CD14-positive monocyte (primary cell): ENCODE data around the gene CHRM4. TPM values are rescaled to one million over a fixed set of nuclear protein-coding genes. Genes with fewer than 3 reads are reported as not detected.

Experiments used
- DNase-seq, 3 donors: peaks; one replicate each; pipeline ENCODE4 v3.0.0-alpha.2; 2011 to 2022
- H2AFZ ChIP-seq: 2 replicates; pipeline ENCODE4 v1.6.0; 2012; ENCODE audit warnings: mild to moderate bottlenecking, low read depth, low read length, inconsistent platforms; ENCODE audit not compliant: insufficient read depth, poor library complexity, severe bottlenecking
- H3K27ac ChIP-seq, 2 donors: 1 replicate in 1 of 2; 2 replicates in 1 of 2; pipeline ENCODE4 v1.5.1; 2012 to 2013; ENCODE audit warnings: low read length in 2 of 2, control low read depth in 1 of 2, inconsistent platforms in 1 of 2, low read depth in 1 of 2, mild to moderate bottlenecking in 1 of 2
- H3K27me3 ChIP-seq, 2 donors: one replicate each; pipeline versions ENCODE4 v1.6.0 to v1.6.1; 2011 to 2013; ENCODE audit warnings: low read length in 2 of 2; ENCODE audit not compliant: control insufficient read depth in 2 of 2, insufficient read depth in 2 of 2
- H3K36me3 ChIP-seq, 2 donors: replicated peaks in 1 of 2; 1 replicate in 1 of 2; 2 replicates in 1 of 2; pipeline versions ENCODE4 v1.5.1 to v1.6.1; 2012 to 2013; ENCODE audit warnings: low read length in 2 of 2, control low read depth in 1 of 2, inconsistent platforms in 1 of 2, mild to moderate bottlenecking in 1 of 2; ENCODE audit not compliant: insufficient read depth in 2 of 2, control insufficient read depth in 1 of 2
- H3K4me1 ChIP-seq, 2 donors: 1 replicate in 1 of 2; 2 replicates in 1 of 2; pipeline versions ENCODE4 v1.5.1 to v1.6.1; 2012 to 2013; ENCODE audit warnings: low read length in 2 of 2, control low read depth in 1 of 2, inconsistent platforms in 1 of 2, mild to moderate bottlenecking in 1 of 2, moderate library complexity in 1 of 2; ENCODE audit not compliant: insufficient read depth in 2 of 2, control insufficient read depth in 1 of 2
- H3K4me2 ChIP-seq: replicated peaks from 2 replicates; pipeline ENCODE3; 2012; ENCODE audit warnings: low read length, moderate library complexity, mild to moderate bottlenecking; ENCODE audit not compliant: poor library complexity, severe bottlenecking; ENCODE audit errors: extremely low read depth
- H3K4me3 ChIP-seq, 3 experiments: fragments of 200-600 bp in 1 of 3; sonication (generic) in 1 of 3; replicated peaks in 1 of 3; 1 replicate in 2 of 3; 2 replicates in 1 of 3; pipeline ENCODE4 v1.5.1; 2011 to 2013; ENCODE audit warnings: low read length in 3 of 3, mild to moderate bottlenecking in 3 of 3, control low read depth in 2 of 3, low read depth in 2 of 3, inconsistent platforms in 1 of 3, moderate library complexity in 1 of 3
- H3K79me2 ChIP-seq: 2 replicates; pipeline ENCODE4 v1.6.0; 2012; ENCODE audit warnings: mild to moderate bottlenecking, control low read depth, inconsistent platforms, low read length, moderate library complexity; ENCODE audit not compliant: insufficient read depth
- H3K9ac ChIP-seq: 2 replicates; pipeline ENCODE4 v1.6.0; 2017; ENCODE audit warnings: low read length, mild to moderate bottlenecking; ENCODE audit not compliant: insufficient read depth, poor library complexity, severe bottlenecking
- H3K9me3 ChIP-seq, 2 donors: replicated peaks in 1 of 2; 1 replicate in 1 of 2; 2 replicates in 1 of 2; pipeline versions ENCODE4 v1.5.1 to v1.6.1; 2012 to 2013; ENCODE audit warnings: low read length in 2 of 2, control low read depth in 1 of 2; ENCODE audit not compliant: control insufficient read depth in 1 of 2, insufficient read depth in 1 of 2
- H4K20me1 ChIP-seq: 2 replicates; pipeline ENCODE4 v1.6.0; 2012; ENCODE audit warnings: mild to moderate bottlenecking, low read length, control low read depth, moderate library complexity; ENCODE audit not compliant: insufficient read depth
- H3K27ac Mint-ChIP-seq, 7 donors: one replicate each; pipeline ENCODE4 v1.8.0; 2020; ENCODE audit warnings: mild to moderate bottlenecking in 7 of 7, mixed read lengths in 7 of 7, moderate library complexity in 6 of 7, inconsistent platforms in 2 of 7
- H3K27me3 Mint-ChIP-seq, 3 donors: one replicate each; pipeline ENCODE4 v1.8.0; 2021 to 2022; ENCODE audit warnings: low read depth in 3 of 3, mild to moderate bottlenecking in 3 of 3, mixed read lengths in 3 of 3, moderate library complexity in 3 of 3, inconsistent platforms in 1 of 3
- H3K36me3 Mint-ChIP-seq, 2 donors: one replicate each; pipeline ENCODE4 v1.8.0; 2020; ENCODE audit warnings: mixed read lengths in 2 of 2, inconsistent platforms in 1 of 2, mild to moderate bottlenecking in 1 of 2
- H3K4me1 Mint-ChIP-seq: one replicate; pipeline ENCODE4 v1.8.0; 2020; ENCODE audit warnings: mild to moderate bottlenecking, mixed read lengths
- H3K4me3 Mint-ChIP-seq, 2 donors: one replicate each; pipeline ENCODE4 v1.8.0; 2020; ENCODE audit warnings: mild to moderate bottlenecking in 2 of 2, mixed read lengths in 2 of 2, moderate library complexity in 1 of 2
- H3K9me3 Mint-ChIP-seq, 7 donors: one replicate each; pipeline ENCODE4 v1.8.0; 2020 to 2022; ENCODE audit warnings: mixed read lengths in 7 of 7, mild to moderate bottlenecking in 6 of 7, moderate library complexity in 6 of 7, inconsistent platforms in 2 of 7
- CTCF ChIP-seq: fragments of 200-600 bp; IDR thresholded peaks from one replicate; pipeline ENCODE4 v1.8.0; 2022; ENCODE audit warnings: antibody characterized with exemption, mild to moderate bottlenecking
- WGBS: methylation state at CpG from one replicate; pipeline ENCODE4 v1.1.5; 2013; ENCODE audit warnings: missing lambda C conversion rate; ENCODE audit not compliant: insufficient coverage; 5-methylcytosine and 5-hydroxymethylcytosine counted together
- intact Hi-C, 2 donors: fragments of 100-400 bp; cut with micrococcal nuclease; formaldehyde crosslinking; loops; one replicate each; pipeline versions ENCODE4 v1.15.0 to v1.15.1; 2023
- polyA plus RNA-seq, 3 donors: library from polyadenylated mRNA; depleted of rRNA in 1 of 3; unstranded in 2 of 3; stranded (reverse) in 1 of 3; fragments of 300-500 nt in 2 of 3; fragments of >200 nt in 1 of 3; fragmentation: Illumina TruSeq in 2 of 3; gene quantifications; 1 replicate in 2 of 3; 2 replicates in 1 of 3; pipeline ENCODE4 v1.2.3, GENCODE V29; 2012 to 2021

Gene CHRM4
- polyA plus RNA-seq, 3 donors = 0.15 to 0.57 TPM; not detected in 1

GRCh38 chr11:46353698-46354097 is 37.9 kb downstream of the CHRM4 start:
- no peaks in the 10 kb centered on the region for H3K9me3 Mint-ChIP-seq
- no peak for TF ChIP-seq CTCF
- DNase-seq = no peak
- intact Hi-C loops = loop anchor here in 1 of 2 donors (2.0 kb wide), 1 partner anchor 13 kb away; no protein-coding TSS in a partner anchor
- H3K27ac ChIP-seq = peak overlapping the region; percentile 25 to 70
- H4K20me1 ChIP-seq = peaks cover 100% of the 10 kb centered on the region
- H3K4me2 ChIP-seq = no peak overlapping the region
- H3K9ac ChIP-seq = no peak overlapping the region
- H3K27me3 Mint-ChIP-seq = no peaks in the 10 kb centered on the region
- H3K36me3 ChIP-seq = peaks cover 23 to 51% of the 10 kb centered on the region in 2 donors
- H3K4me1 ChIP-seq = peaks cover 72 to 91% of the 10 kb centered on the region in 2 donors
- peak overlapping the region; percentile 6 to 92 (median 38) for H3K27ac Mint-ChIP-seq
- H3K4me1 Mint-ChIP-seq = peaks cover 85% of the 10 kb centered on the region
- H3K36me3 Mint-ChIP-seq = peaks cover 22 to 64% of the 10 kb centered on the region in 2 donors
- H3K9me3 ChIP-seq = no peaks in the 10 kb centered on the region
- peaks cover 100% of the 10 kb centered on the region for H3K79me2 ChIP-seq
- H3K4me3 Mint-ChIP-seq = no peak overlapping the region
- no peak overlapping the region for H3K4me3 ChIP-seq
- H3K27me3 ChIP-seq = no peaks in the 10 kb centered on the region
- WGBS = 74% methylated on average over 4 of the region's 9 CpGs
- no peak overlapping the region for H2AFZ ChIP-seq

- intact Hi-C loops = loop anchor here in 1 of 2 donors (2.0 kb wide), 1 partner anchor 15 kb away; no protein-coding TSS in a partner anchor
- H3K9me3 ChIP-seq = no peaks in the 10 kb centered on the region
- WGBS = 70% methylated on average over 25 of the region's 33 CpGs
- no peak overlapping the region for H3K4me3 ChIP-seq
- Mint-ChIP-seq H3K27me3 (no peaks in the 10 kb centered on the region), H3K36me3 (peaks cover 21 to 65% of the 10 kb centered on the region in 2 donors), H3K4me1 (peaks cover 85% of the 10 kb centered on the region), H3K27ac (peak overlapping the region; percentile 63 to 92 (median 79)), H3K4me3 (no peak overlapping the region), H3K9me3 (no peaks in the 10 kb centered on the region)
- peaks cover 75 to 91% of the 10 kb centered on the region in 2 donors for H3K4me1 ChIP-seq
- no peaks in the 10 kb centered on the region for H3K27me3 ChIP-seq
- H3K36me3 ChIP-seq = peaks cover 29 to 51% of the 10 kb centered on the region in 2 donors
- H2AFZ ChIP-seq = no peak overlapping the region
- peak overlapping the region; percentile 22 to 70 for H3K27ac ChIP-seq
- TF ChIP-seq CTCF = peak; percentile 99
- peak overlapping the region; percentile 25 for H3K9ac ChIP-seq
- no peak overlapping the region for H3K4me2 ChIP-seq
- peaks cover 98% of the 10 kb centered on the region for H4K20me1 ChIP-seq
- H3K79me2 ChIP-seq = peaks cover 99% of the 10 kb centered on the region
- DNase-seq = peak; percentile 46 to 62 (median 58)
Measured at GRCh38 chr11:46352063-46352841, 39.3 kb downstream of the CHRM4 start.
